Measurements from ENCODE around the gene TMC6. TPM values are rescaled to one million over a fixed set of nuclear protein-coding genes. Genes with fewer than 3 reads are reported as not detected.

Gene TMC6
- total and polyA plus RNA-seq, 2 of the 13 experiments (the other 11 are each of a cell fraction or from before 2014, with no cell fraction given), result 48.4 to 99.1 TPM

- TF ChIP-seq HNF1A (IDR thresholded peaks at IDR 0.05; ENCODE audit: low read depth) (no peak), HNF1A (CRISPR knock-in tag; IDR thresholded peaks at IDR 0.05; ENCODE audit: borderline replicate concordance) (no peak), DRAP1 (CRISPR knock-in tag; IDR thresholded peaks at IDR 0.05) (0 out of 2 replicates have a peak, but pooled peaks have one; percentile 8), ZNF160 (CRISPR knock-in tag; IDR thresholded peaks at IDR 0.05) (peak; percentile 47), PRMT3 (CRISPR knock-in tag; IDR thresholded peaks at IDR 0.05; ENCODE audit: borderline replicate concordance, low read depth) (no peak), FOSL2 (CRISPR knock-in tag; IDR thresholded peaks at IDR 0.05) (no peak), ZNF775 (CRISPR knock-in tag; IDR thresholded peaks at IDR 0.05; ENCODE audit: borderline replicate concordance) (0 out of 2 replicates have a peak, but pooled peaks have one; percentile 12), FOXO1 (CRISPR knock-in tag; IDR thresholded peaks at IDR 0.05) (no peak), POGZ (CRISPR knock-in tag; IDR thresholded peaks at IDR 0.05) (no peak), DNMT1 (CRISPR knock-in tag; IDR thresholded peaks at IDR 0.05) (0 out of 2 replicates have a peak, but pooled peaks have one; percentile 9), KIAA2018 (CRISPR knock-in tag; IDR thresholded peaks at IDR 0.05; ENCODE audit: borderline replicate concordance) (no peak), SRF (IDR thresholded peaks at IDR 0.05; ENCODE audit: low read depth, low read length) (no peak), ZBTB26 (CRISPR knock-in tag; IDR thresholded peaks at IDR 0.05; ENCODE audit: borderline replicate concordance) (no peak), KMT2B (CRISPR knock-in tag; IDR thresholded peaks at IDR 0.05) (peak; percentile 6; the same call in 1 of the 2 replicates)
Observed at GRCh38 chr17:78127888-78128550, 536 bp downstream of the TMC6 start (continued).

Data from HepG2 (cell line).